ENCODE results near the gene DHRS7B.
A peak's percentile ranks its signal among the peaks of the same experiment; 100 is the strongest.
"Not testable (repeated sequence)": the region's sequence is repeated elsewhere in the genome, so short reads cannot be mapped to it uniquely, and the experiment has no call there.

DHRS7B gene

DNA sequence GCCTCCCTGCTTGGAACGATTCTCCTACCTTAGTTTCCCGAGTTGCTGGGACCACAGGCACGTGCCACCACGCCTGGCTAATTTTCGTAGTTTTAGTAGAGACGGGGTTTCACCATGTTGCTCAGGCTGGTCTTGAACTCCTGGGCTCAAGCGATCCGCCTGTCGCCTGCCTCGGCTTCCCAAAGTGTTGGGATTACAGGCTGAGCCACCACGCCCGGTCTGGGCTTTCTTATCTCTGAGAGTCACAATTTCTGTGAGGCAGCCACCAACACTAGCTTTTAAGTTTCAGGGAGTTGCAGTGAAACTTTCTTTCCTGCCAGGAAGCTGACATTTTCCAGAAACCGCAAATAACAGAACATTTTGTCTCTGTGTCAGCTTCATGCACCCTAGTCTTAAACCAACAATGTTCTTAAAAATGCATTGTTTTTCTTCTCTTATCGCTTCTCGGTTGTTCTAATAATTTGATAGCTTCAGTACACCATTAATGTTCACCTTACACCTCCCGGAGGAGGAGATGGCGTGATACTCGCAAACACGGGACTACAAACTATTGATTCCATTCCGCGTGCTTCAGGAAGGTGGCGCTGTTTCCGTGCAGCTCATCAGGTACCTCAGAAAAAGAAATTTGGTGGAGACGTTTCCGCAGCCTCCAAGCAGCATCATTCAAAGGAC lies 7.4 kb upstream of the DHRS7B start:
- Histone ChIP-seq H3K27ac (no peak overlapping the region), H3K4me1 (ENCODE audit: low read depth, poor library complexity, severe bottlenecking) (peaks cover 16% of the 10 kb centered on the region), H4K20me1 (ENCODE audit: insufficient read depth) (no peaks in the 10 kb centered on the region), H2AFZ (ENCODE audit: low read depth) (peak overlapping the region; percentile 46; the same call in 1 of the 2 replicates), H3K4me3 (IDR thresholded peaks at IDR 0.05; ENCODE audit: insufficient read depth, low read depth, low read length) (no peak overlapping the region), H3K79me2 (ENCODE audit: insufficient read depth, low read depth) (no peaks in the 10 kb centered on the region), H3K4me2 (peak overlapping the region; percentile 15; the same call in 1 of the 2 replicates), H3K36me3 (ENCODE audit: insufficient read depth) (no peaks in the 10 kb centered on the region), H3K9ac (no peak overlapping the region), H3K27me3 (ENCODE audit: insufficient read depth, low read depth) (no peaks in the 10 kb centered on the region)
- TF ChIP-seq, protein P1, sequence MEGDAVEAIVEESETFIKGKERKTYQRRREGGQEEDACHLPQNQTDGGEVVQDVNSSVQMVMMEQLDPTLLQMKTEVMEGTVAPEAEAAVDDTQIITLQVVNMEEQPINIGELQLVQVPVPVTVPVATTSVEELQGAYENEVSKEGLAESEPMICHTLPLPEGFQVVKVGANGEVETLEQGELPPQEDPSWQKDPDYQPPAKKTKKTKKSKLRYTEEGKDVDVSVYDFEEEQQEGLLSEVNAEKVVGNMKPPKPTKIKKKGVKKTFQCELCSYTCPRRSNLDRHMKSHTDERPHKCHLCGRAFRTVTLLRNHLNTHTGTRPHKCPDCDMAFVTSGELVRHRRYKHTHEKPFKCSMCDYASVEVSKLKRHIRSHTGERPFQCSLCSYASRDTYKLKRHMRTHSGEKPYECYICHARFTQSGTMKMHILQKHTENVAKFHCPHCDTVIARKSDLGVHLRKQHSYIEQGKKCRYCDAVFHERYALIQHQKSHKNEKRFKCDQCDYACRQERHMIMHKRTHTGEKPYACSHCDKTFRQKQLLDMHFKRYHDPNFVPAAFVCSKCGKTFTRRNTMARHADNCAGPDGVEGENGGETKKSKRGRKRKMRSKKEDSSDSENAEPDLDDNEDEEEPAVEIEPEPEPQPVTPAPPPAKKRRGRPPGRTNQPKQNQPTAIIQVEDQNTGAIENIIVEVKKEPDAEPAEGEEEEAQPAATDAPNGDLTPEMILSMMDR (conservative IDR thresholded peaks at IDR 0.05; ENCODE audit: low read depth, low read length) = peak; percentile 86

DNA sequence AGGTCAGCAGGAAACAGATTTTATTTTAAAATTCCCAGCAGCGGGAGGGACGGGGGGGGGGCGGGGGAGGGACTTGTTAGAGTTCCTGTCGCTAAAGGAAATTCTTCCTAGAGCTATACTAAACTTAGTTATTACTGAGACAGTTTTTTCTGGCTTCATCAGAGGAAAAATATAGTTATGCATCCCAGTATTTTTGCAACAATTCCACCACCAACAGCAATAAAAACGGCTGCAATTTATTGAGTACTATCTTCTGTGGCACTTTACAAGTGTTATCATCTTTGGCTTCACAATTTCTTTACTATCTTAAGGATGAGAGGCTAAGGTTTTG lies 6.9 kb upstream of the DHRS7B start:
- TF ChIP-seq, protein P1 (conservative IDR thresholded peaks at IDR 0.05; ENCODE audit: low read depth, low read length) = no peak; the same call in 1 of the 2 replicates
- no peak overlapping the region for H3K27ac ChIP-seq
- H3K36me3 ChIP-seq (ENCODE audit: insufficient read depth) = no peaks in the 10 kb centered on the region
- H3K4me1 ChIP-seq (ENCODE audit: low read depth, poor library complexity, severe bottlenecking) = peaks cover 21% of the 10 kb centered on the region
- H4K20me1 ChIP-seq (ENCODE audit: insufficient read depth) = no peaks in the 10 kb centered on the region
- no peak overlapping the region for H3K4me2 ChIP-seq
- no peak overlapping the region for H3K4me3 ChIP-seq (IDR thresholded peaks at IDR 0.05; ENCODE audit: insufficient read depth, low read depth, low read length)
- H3K79me2 ChIP-seq (ENCODE audit: insufficient read depth, low read depth) = no peaks in the 10 kb centered on the region
- no peaks in the 10 kb centered on the region for H3K27me3 ChIP-seq (ENCODE audit: insufficient read depth, low read depth)
- no peak overlapping the region for H2AFZ ChIP-seq (ENCODE audit: low read depth)
- H3K9ac ChIP-seq = no peak overlapping the region

DNA sequence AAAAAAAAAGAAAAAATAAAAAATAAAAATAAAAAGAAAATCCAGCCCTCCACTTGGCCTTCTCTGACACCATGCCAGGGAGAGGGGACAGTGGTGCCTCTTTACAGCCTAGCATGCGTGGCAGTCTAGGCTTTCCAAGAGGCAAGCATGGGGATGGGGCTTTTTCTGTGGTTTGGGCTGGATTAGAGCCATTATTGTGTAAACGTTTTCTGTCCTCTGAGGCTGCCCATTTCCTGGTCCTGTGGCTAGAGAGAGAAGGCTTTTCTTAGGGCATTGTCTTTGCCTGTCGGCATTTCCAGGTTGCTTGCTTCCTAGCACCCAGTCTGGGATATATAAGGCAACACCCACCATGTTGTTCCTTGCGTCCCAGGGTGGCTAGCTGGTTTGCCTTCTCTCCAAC lies 2.7 kb upstream of the DHRS7B start:
- TF ChIP-seq, protein P1 (conservative IDR thresholded peaks at IDR 0.05; ENCODE audit: low read depth, low read length) = no peak
- Histone ChIP-seq H3K4me1 (ENCODE audit: low read depth, poor library complexity, severe bottlenecking) (peaks cover 33% of the 10 kb centered on the region), H3K4me2 (peak overlapping the region; percentile 29), H3K4me3 (IDR thresholded peaks at IDR 0.05; ENCODE audit: insufficient read depth, low read depth, low read length) (no peak overlapping the region), H3K9ac (no peak overlapping the region), H3K79me2 (ENCODE audit: insufficient read depth, low read depth) (no peaks in the 10 kb centered on the region), H3K27me3 (ENCODE audit: insufficient read depth, low read depth) (no peaks in the 10 kb centered on the region), H2AFZ (ENCODE audit: low read depth) (no peak overlapping the region), H4K20me1 (ENCODE audit: insufficient read depth) (no peaks in the 10 kb centered on the region), H3K36me3 (ENCODE audit: insufficient read depth) (no peaks in the 10 kb centered on the region), H3K27ac (no peak overlapping the region)

DNA sequence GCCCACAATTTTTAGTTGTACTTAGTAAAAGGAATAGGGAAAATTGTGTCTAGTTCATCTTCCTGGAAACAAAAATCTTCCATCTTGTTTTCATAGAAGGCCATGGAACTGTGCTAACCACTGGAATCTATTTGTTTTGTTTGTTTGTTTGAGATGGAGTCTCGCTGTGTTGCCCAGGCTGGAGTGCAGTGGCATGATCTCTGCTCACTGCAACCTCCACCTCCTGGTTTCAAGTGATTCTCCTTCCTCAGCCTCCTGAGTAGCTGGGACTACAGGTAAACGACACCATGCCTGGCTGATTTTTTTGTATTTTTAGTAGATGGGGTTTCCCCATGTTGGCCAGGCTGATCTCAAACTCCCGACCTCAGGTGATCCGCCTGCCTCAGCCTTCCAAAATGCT lies 2.2 kb upstream of the DHRS7B start:
- Histone ChIP-seq H3K4me2 (peak overlapping the region; percentile 29), H3K4me1 (ENCODE audit: low read depth, poor library complexity, severe bottlenecking) (peaks cover 30% of the 10 kb centered on the region)
- not testable (repeated sequence) for H3K27me3 ChIP-seq (ENCODE audit: insufficient read depth, low read depth); H3K4me3 ChIP-seq (IDR thresholded peaks at IDR 0.05; ENCODE audit: insufficient read depth, low read depth, low read length); H3K27ac ChIP-seq; H3K79me2 ChIP-seq (ENCODE audit: insufficient read depth, low read depth); H3K36me3 ChIP-seq (ENCODE audit: insufficient read depth); H2AFZ ChIP-seq (ENCODE audit: low read depth); H3K9ac ChIP-seq; H4K20me1 ChIP-seq (ENCODE audit: insufficient read depth)

DNA sequence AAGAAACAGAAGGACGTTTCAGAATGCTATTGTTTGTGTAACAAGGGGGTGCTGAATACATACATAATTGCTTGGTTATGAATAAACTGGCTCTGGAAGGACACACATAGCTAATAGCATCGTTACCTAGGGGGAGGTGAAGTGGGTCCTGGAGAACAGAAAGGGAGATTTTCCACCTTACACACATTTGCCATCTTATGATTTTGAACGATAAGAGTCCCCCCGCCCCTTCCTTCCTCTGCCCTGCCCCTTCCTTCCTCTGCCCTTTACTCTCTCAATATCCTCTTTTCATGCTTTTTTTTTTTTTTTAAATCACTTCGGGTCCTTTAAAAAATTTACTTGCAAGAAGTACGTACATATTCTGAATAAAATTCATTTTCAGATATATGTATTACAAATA lies 902 bp upstream of the DHRS7B start:
- H3K27me3 ChIP-seq (ENCODE audit: insufficient read depth, low read depth) = no peaks in the 10 kb centered on the region
- H3K4me2 ChIP-seq = peak overlapping the region; percentile 93
- no peaks in the 10 kb centered on the region for H4K20me1 ChIP-seq (ENCODE audit: insufficient read depth)
- no peaks in the 10 kb centered on the region for H3K36me3 ChIP-seq (ENCODE audit: insufficient read depth)
- H3K9ac ChIP-seq = no peak overlapping the region
- H2AFZ ChIP-seq (ENCODE audit: low read depth) = peak overlapping the region; percentile 81; the same call in 1 of the 2 replicates
- H3K27ac ChIP-seq = no peak overlapping the region
- TF ChIP-seq, protein P1 (conservative IDR thresholded peaks at IDR 0.05; ENCODE audit: low read depth, low read length) = no peak
- H3K4me3 ChIP-seq (IDR thresholded peaks at IDR 0.05; ENCODE audit: insufficient read depth, low read depth, low read length) = no peak overlapping the region
- H3K4me1 ChIP-seq (ENCODE audit: low read depth, poor library complexity, severe bottlenecking) = peaks cover 29% of the 10 kb centered on the region
- H3K79me2 ChIP-seq (ENCODE audit: insufficient read depth, low read depth) = no peaks in the 10 kb centered on the region
